ENCODE measurements around the gene COL7A1. TPM values are rescaled to one million over a fixed set of nuclear protein-coding genes. Genes with fewer than 3 reads are reported as not detected.
A peak's percentile ranks its signal among the peaks of the same experiment; 100 is the strongest.

Gene COL7A1
- 1 to 10 TPM; 6.1 to 6.3 TPM for total RNA-seq

- Mint-ChIP-seq H3K36me3 (ENCODE audit: low read depth) (peaks cover 16% of the 10 kb centered on the region), H3K4me3 (no peak within 1 kb of the TSS), H3K4me1 (peaks cover 10% of the 10 kb centered on the region), H3K9me3 (no peaks in the 10 kb centered on the region), H3K27ac (peak within 1 kb of the TSS; percentile 4), H3K27me3 (peaks cover 23% of the 10 kb centered on the region)
- ATAC-seq (replicated peaks), result no peak
Measured at GRCh38 chr3:48595075-48595525, at the start of gene COL7A1. Gene COL7A1, minus strand, starts transcription at chr3:48595329. Its CDS starts 170 bp downstream, at chr3:48595159.

GRCh38 chr3:48642605-48643004, 47.5 kb upstream of the COL7A1 start:
- Mint-ChIP-seq H3K36me3 (ENCODE audit: low read depth) (peaks cover 52% of the 10 kb centered on the region), H3K4me1 (peaks cover 4% of the 10 kb centered on the region), H3K27ac (no peak overlapping the region), H3K4me3 (no peak overlapping the region), H3K27me3 (no peaks in the 10 kb centered on the region), H3K9me3 (no peaks in the 10 kb centered on the region)
- no peak for ATAC-seq (replicated peaks)

- Mint-ChIP-seq H3K27me3 (no peaks in the 10 kb centered on the region), H3K4me3 (no peak overlapping the region), H3K36me3 (ENCODE audit: low read depth) (peaks cover 47% of the 10 kb centered on the region), H3K9me3 (no peaks in the 10 kb centered on the region), H3K4me1 (peaks cover 4% of the 10 kb centered on the region), H3K27ac (no peak overlapping the region)
- ATAC-seq (replicated peaks), result no peak
Measured at GRCh38 chr3:48641396-48641795, 46.3 kb upstream of the COL7A1 start.

- H3K4me3 Mint-ChIP-seq, result no peak overlapping the region
- no peak overlapping the region for H3K27ac Mint-ChIP-seq
- ATAC-seq (replicated peaks), result no peak
- no peaks in the 10 kb centered on the region for H3K9me3 Mint-ChIP-seq
- H3K4me1 Mint-ChIP-seq, result peaks cover 4% of the 10 kb centered on the region
- H3K27me3 Mint-ChIP-seq, result no peaks in the 10 kb centered on the region
- H3K36me3 Mint-ChIP-seq (ENCODE audit: low read depth), result peaks cover 46% of the 10 kb centered on the region
Measured at GRCh38 chr3:48639944-48640606, 44.9 kb upstream of the COL7A1 start.

- H3K27ac Mint-ChIP-seq, result no peak overlapping the region
- H3K36me3 Mint-ChIP-seq (ENCODE audit: low read depth), result peaks cover 30% of the 10 kb centered on the region
- H3K4me3 Mint-ChIP-seq, result peak overlapping the region; percentile 77
- H3K27me3 Mint-ChIP-seq, result no peaks in the 10 kb centered on the region
- H3K4me1 Mint-ChIP-seq, result peaks cover 8% of the 10 kb centered on the region
- no peaks in the 10 kb centered on the region for H3K9me3 Mint-ChIP-seq
- ATAC-seq (replicated peaks), result no peak
Measured at GRCh38 chr3:48637305-48637704, 42.2 kb upstream of the COL7A1 start.

- no peaks in the 10 kb centered on the region for H3K27me3 Mint-ChIP-seq
- no peak overlapping the region for H3K27ac Mint-ChIP-seq
- no peaks in the 10 kb centered on the region for H3K9me3 Mint-ChIP-seq
- H3K4me1 Mint-ChIP-seq, result peaks cover 8% of the 10 kb centered on the region
- ATAC-seq (replicated peaks), result no peak
- H3K36me3 Mint-ChIP-seq (ENCODE audit: low read depth), result peaks cover 25% of the 10 kb centered on the region
- peak overlapping the region; percentile 77 for H3K4me3 Mint-ChIP-seq
Measured at GRCh38 chr3:48636149-48636655, 41.1 kb upstream of the COL7A1 start.

- peaks cover 8% of the 10 kb centered on the region for H3K4me1 Mint-ChIP-seq
- H3K27ac Mint-ChIP-seq, result peak within 1 kb of the TSS; percentile 58
- peak within 1 kb of the TSS; percentile 77 for H3K4me3 Mint-ChIP-seq
Measured at GRCh38 chr3:48635222-48636021, 40.3 kb upstream of the COL7A1 start, which contains the start of gene SLC26A6. Gene SLC26A6, minus strand, starts transcription at chr3:48635461. Its CDS starts 68 bp downstream, at chr3:48635393.

GRCh38 chr3:48634661-48635221, 39.6 kb upstream of the COL7A1 start:
- H3K9me3 Mint-ChIP-seq, result no peaks in the 10 kb centered on the region
- H3K4me3 Mint-ChIP-seq, result peak overlapping the region; percentile 77
- peak overlapping the region; percentile 38 for H3K27ac Mint-ChIP-seq
- H3K36me3 Mint-ChIP-seq (ENCODE audit: low read depth), result peaks cover 17% of the 10 kb centered on the region
- peak; percentile 13 for ATAC-seq (replicated peaks)
- no peaks in the 10 kb centered on the region for H3K27me3 Mint-ChIP-seq
- peaks cover 8% of the 10 kb centered on the region for H3K4me1 Mint-ChIP-seq

More at GRCh38 chr3:48635222-48636021, 40.3 kb upstream of the COL7A1 start, which contains the start of gene SLC26A6:
- Mint-ChIP-seq H3K36me3 (ENCODE audit: low read depth) (peaks cover 22% of the 10 kb centered on the region), H3K9me3 (no peaks in the 10 kb centered on the region), H3K27me3 (no peaks in the 10 kb centered on the region)
- peak; percentile 98 for ATAC-seq (replicated peaks)

- Mint-ChIP-seq H3K27ac (no peak overlapping the region), H3K4me1 (peaks cover 4% of the 10 kb centered on the region)
Measured at GRCh38 chr3:48633743-48634142, 38.6 kb upstream of the COL7A1 start.

GRCh38 chr3:48633256-48633655, 38.1 kb upstream of the COL7A1 start:
- H3K9me3 Mint-ChIP-seq, result no peaks in the 10 kb centered on the region
- peaks cover 25% of the 10 kb centered on the region for H3K36me3 Mint-ChIP-seq (ENCODE audit: low read depth)
- ATAC-seq (replicated peaks), result no peak
- no peaks in the 10 kb centered on the region for H3K27me3 Mint-ChIP-seq
- peaks cover 4% of the 10 kb centered on the region for H3K4me1 Mint-ChIP-seq
- no peak overlapping the region for H3K27ac Mint-ChIP-seq
- no peak overlapping the region for H3K4me3 Mint-ChIP-seq

More at GRCh38 chr3:48633743-48634142, 38.6 kb upstream of the COL7A1 start:
- peak overlapping the region; percentile 77 for H3K4me3 Mint-ChIP-seq
- no peak for ATAC-seq (replicated peaks)
- no peaks in the 10 kb centered on the region for H3K27me3 Mint-ChIP-seq
- H3K36me3 Mint-ChIP-seq (ENCODE audit: low read depth), result peaks cover 20% of the 10 kb centered on the region
- no peaks in the 10 kb centered on the region for H3K9me3 Mint-ChIP-seq

- H3K27ac Mint-ChIP-seq, result no peak overlapping the region
- H3K27me3 Mint-ChIP-seq, result no peaks in the 10 kb centered on the region
- no peaks in the 10 kb centered on the region for H3K9me3 Mint-ChIP-seq
- ATAC-seq (replicated peaks), result no peak
- peaks cover 10% of the 10 kb centered on the region for H3K4me1 Mint-ChIP-seq
- no peak overlapping the region for H3K4me3 Mint-ChIP-seq
- peaks cover 40% of the 10 kb centered on the region for H3K36me3 Mint-ChIP-seq (ENCODE audit: low read depth)
Measured at GRCh38 chr3:48631516-48632448, 36.7 kb upstream of the COL7A1 start.

- no peak overlapping the region for H3K4me3 Mint-ChIP-seq
- H3K36me3 Mint-ChIP-seq (ENCODE audit: low read depth), result peaks cover 46% of the 10 kb centered on the region
- H3K27ac Mint-ChIP-seq, result no peak overlapping the region
- no peak for ATAC-seq (replicated peaks)
- H3K27me3 Mint-ChIP-seq, result no peaks in the 10 kb centered on the region
- H3K9me3 Mint-ChIP-seq, result no peaks in the 10 kb centered on the region
- peaks cover 10% of the 10 kb centered on the region for H3K4me1 Mint-ChIP-seq
Measured at GRCh38 chr3:48630833-48631232, 35.7 kb upstream of the COL7A1 start.

- Mint-ChIP-seq H3K36me3 (ENCODE audit: low read depth) (peaks cover 46% of the 10 kb centered on the region), H3K27me3 (no peaks in the 10 kb centered on the region), H3K4me1 (peaks cover 10% of the 10 kb centered on the region), H3K27ac (no peak overlapping the region), H3K4me3 (no peak overlapping the region), H3K9me3 (no peaks in the 10 kb centered on the region)
- ATAC-seq (replicated peaks), result no peak
Measured at GRCh38 chr3:48630407-48630806, 35.3 kb upstream of the COL7A1 start.

Measured in activated T-helper 17 cell treated with anti-CD3 and anti-CD28 coated beads, Interleukin-2, amount 50 U/mL, for 72 hours (primary cell).